Epithelial cell of esophagus (primary cell): ENCODE measurements around the gene FAM184B.
A peak's percentile ranks its signal among the peaks of the same experiment; 100 is the strongest.

ENCODE experiments used
- DNase-seq: peaks from one replicate; pipeline ENCODE4 v3.0.0; 2010; ENCODE audit warnings: low read depth
- H3K4me3 ChIP-seq: 2 replicates; pipeline ENCODE4 v1.5.1; 2011; ENCODE audit warnings: mild to moderate bottlenecking, low read length, control low read depth
- TF ChIP-seq, protein P1 (sequence below): IDR thresholded peaks from 2 replicates; pipeline ENCODE4 v1.5.1; 2011; ENCODE audit warnings: low read depth, mild to moderate bottlenecking, low read length, control low read depth, inconsistent platforms; ENCODE audit not compliant: insufficient read depth; ENCODE audit errors: missing control alignments

Gene FAM184B

GRCh38 chr4:17624821-17625220 lies 156.6 kb downstream of the FAM184B start:
- no peak for DNase-seq
- TF ChIP-seq, protein P1, sequence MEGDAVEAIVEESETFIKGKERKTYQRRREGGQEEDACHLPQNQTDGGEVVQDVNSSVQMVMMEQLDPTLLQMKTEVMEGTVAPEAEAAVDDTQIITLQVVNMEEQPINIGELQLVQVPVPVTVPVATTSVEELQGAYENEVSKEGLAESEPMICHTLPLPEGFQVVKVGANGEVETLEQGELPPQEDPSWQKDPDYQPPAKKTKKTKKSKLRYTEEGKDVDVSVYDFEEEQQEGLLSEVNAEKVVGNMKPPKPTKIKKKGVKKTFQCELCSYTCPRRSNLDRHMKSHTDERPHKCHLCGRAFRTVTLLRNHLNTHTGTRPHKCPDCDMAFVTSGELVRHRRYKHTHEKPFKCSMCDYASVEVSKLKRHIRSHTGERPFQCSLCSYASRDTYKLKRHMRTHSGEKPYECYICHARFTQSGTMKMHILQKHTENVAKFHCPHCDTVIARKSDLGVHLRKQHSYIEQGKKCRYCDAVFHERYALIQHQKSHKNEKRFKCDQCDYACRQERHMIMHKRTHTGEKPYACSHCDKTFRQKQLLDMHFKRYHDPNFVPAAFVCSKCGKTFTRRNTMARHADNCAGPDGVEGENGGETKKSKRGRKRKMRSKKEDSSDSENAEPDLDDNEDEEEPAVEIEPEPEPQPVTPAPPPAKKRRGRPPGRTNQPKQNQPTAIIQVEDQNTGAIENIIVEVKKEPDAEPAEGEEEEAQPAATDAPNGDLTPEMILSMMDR = no peak
- H3K4me3 ChIP-seq = no peak overlapping the region

- H3K4me3 ChIP-seq = no peak overlapping the region
- no peak for DNase-seq
- TF ChIP-seq, protein P1 = no peak
Measured at GRCh38 chr4:17623451-17624001, 157.9 kb downstream of the FAM184B start.

GRCh38 chr4:17619416-17620105 lies 161.9 kb downstream of the FAM184B start:
- TF ChIP-seq, protein P1 = no peak
- DNase-seq = peak; percentile 10
- no peak overlapping the region for H3K4me3 ChIP-seq

DNA sequence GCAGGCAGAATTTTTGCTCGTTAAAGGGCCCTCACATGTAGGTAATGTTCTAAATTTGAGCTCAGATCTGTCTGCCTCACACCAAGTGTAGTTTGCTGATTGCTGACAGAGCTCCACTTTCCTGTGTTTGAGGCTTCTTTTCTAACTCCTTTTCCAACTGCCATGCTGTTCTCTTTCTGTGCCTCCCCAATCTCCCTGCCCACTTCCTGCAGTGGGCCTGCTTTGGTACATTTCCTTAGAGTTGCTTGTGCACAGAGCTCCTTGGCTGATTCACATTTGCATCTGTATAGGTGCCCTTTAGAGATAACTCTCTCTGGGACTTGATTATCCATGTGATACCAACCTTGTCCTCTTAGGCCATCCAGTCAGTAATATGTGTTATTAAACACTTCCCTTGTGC lies 162.5 kb downstream of the FAM184B start:
- H3K4me3 ChIP-seq = no peak overlapping the region
- no peak for DNase-seq
- TF ChIP-seq, protein P1 = no peak

- H3K4me3 ChIP-seq = no peak overlapping the region
- no peak for DNase-seq
- TF ChIP-seq, protein P1 = no peak
Measured at GRCh38 chr4:17616283-17616682, 165.1 kb downstream of the FAM184B start.

DNA sequence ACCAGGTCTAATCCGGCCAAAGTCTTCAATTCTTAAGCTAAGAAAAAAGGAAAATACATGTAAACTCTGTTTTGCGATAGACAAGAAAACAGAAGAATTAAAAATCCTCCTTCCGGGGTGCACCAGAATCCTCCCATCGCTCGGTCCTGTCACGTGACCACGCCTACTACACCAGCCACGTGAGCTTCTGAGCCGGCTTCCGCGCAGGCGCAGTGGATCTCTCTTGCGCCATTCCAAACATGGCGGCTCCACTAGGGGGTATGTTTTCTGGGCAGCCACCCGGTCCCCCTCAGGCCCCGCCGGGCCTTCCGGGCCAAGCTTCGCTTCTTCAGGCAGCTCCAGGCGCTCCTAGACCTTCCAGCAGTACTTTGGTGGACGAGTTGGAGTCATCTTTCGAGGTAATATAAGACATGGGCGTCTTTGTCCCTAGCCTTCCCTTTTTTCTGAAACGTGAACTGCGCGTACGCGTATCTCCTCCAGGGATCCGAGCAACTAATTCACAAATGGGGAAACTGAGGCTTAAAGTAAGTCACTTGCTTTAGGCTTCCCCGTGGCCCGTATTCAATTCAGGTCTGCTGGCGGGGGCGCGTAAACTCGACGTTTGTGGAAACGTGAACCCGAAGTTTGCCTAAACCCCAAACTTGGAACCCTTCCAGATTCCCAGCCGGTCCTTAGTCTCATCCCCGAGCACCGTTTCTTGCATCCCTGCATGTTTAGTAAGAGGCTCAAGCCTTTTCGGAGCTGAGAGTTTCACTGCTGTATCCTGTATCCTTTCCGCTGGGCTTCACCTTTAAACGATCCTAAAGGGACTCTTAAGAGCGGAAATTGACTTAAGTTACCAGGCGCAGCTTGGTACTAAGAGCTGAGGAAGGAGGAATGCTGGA lies 166.8 kb downstream of the FAM184B start, which contains the start of gene MED28:
Gene MED28, plus strand, starts transcription at position 226 of the 884 bp plus-strand sequence. Its CDS starts 14 bp downstream, at position 240.
- peak; percentile 94 for DNase-seq
- TF ChIP-seq, protein P1 = no peak
- peak within 1 kb of the TSS; percentile 94 for H3K4me3 ChIP-seq
